Activated CD4-positive, alpha-beta T cell treated with anti-CD3 and anti-CD28 coated beads for 4 hours (primary cell): ENCODE measurements around the gene CCDC51.
A peak's percentile ranks its signal among the peaks of the same experiment; 100 is the strongest.
"Not testable (repeated sequence)": the region's sequence is repeated elsewhere in the genome, so short reads cannot be mapped to it uniquely, and the experiment has no call there.

Experiments
- DNase-seq, 2 donors: peaks; one replicate each; pipeline ENCODE4 v3.0.0-alpha.2; 2020

Gene CCDC51

GRCh38 chr3:48404440-48405342 is 35.2 kb downstream of the CCDC51 start:
- no peak for DNase-seq

- no peak for DNase-seq
Observed at GRCh38 chr3:48403533-48404439, 36.1 kb downstream of the CCDC51 start.

- DNase-seq: no peak
Observed at GRCh38 chr3:48402907-48403306, 37.0 kb downstream of the CCDC51 start.

- no peak for DNase-seq
Observed at GRCh38 chr3:48402281-48402732, 37.6 kb downstream of the CCDC51 start.

- DNase-seq: not testable (repeated sequence)
Observed at GRCh38 chr3:48401434-48401901, 38.5 kb downstream of the CCDC51 start.

GRCh38 chr3:48400824-48401433 is 39.0 kb downstream of the CCDC51 start:
- peak; percentile 63 to 68 for DNase-seq

GRCh38 chr3:48399387-48400172 is 40.3 kb downstream of the CCDC51 start:
- DNase-seq: no peak

- no peak for DNase-seq
Observed at GRCh38 chr3:48398701-48399386, 41.1 kb downstream of the CCDC51 start.

- no peak for DNase-seq
Observed at GRCh38 chr3:48397767-48398681, 41.9 kb downstream of the CCDC51 start.

- DNase-seq: no peak
Observed at GRCh38 chr3:48395714-48396113, 44.2 kb downstream of the CCDC51 start.

- no peak for DNase-seq
Observed at GRCh38 chr3:48394391-48394790, 45.5 kb downstream of the CCDC51 start.

- no peak for DNase-seq
Observed at GRCh38 chr3:48388966-48389365, 51.0 kb downstream of the CCDC51 start.

GRCh38 chr3:48387634-48388033 is 52.3 kb downstream of the CCDC51 start:
- no peak for DNase-seq
